GOT3 (cell line): Measurements from ENCODE around the gene TP53TG5.

Source experiments
- DNase-seq: peaks from one replicate; lab custom pipeline; 2025; ENCODE audit warnings: mixed read lengths; lab: John Stamatoyannopoulos, UW

TP53TG5 gene

DNA sequence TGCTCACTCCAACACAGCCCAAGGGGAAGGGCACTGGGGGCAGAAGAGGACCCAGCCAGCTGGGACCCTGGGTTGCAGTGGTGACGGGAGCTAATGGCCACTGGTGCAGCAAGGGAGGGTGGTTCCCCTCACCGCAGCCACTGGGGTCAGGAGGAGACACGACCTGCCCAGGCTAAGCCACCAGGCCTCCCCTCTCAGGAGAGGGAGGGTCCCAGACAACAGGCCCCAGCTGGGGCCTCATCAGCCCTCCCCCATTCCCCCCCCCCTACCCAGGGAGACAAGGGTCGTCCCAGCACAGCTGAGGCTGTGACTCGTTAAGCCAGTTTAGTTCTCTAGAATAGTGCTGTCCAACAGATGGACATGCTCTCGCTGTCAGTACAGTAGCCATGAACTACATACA lies 52.8 kb downstream of the TP53TG5 start:
- DNase-seq: no peak

DNA sequence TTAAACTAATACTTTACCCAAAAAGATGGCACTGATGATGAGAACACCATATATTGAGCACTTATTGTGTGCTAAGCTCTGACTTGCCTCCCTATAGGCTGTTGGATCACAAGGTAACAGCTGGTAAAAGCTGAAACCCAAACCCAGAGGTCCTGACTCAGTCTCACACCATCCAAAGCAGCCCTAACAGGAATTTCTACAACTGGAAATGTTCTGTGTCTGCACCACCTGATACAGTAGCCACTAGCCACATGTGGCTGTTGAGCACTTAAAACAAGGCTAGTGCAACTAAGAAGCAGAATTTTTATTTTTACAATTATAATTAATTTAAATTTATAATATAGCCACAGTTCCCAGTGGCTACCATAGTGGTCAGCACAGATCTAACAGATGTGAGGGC lies 54.4 kb downstream of the TP53TG5 start:
- DNase-seq: no peak

DNA sequence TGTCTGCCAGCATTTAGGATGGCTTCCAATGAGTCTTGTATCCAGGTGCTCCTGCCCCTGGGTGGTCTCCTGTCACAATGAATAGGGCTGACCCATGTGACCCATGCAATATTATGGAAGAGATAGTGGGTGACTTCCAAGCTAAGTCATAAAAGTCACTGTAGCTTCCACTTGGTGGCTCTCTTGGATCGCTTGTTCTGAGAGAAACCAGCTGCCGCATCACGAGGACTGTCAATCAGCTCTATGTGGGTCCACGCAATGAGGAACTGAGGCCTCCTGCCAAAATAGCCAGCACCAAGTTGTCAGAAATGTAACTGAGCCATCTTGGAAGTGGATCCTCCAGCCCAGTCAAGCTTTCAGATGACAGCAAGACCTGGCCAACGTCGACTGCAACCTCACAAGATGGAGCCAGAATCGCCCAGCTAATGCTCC lies 55.2 kb downstream of the TP53TG5 start:
- DNase-seq: no peak
